Tibial artery (tissue), 4 donors: ENCODE data around the gene ULK4.

ENCODE experiments used
- DNase-seq, 2 donors: peaks; one replicate each; pipeline ENCODE4 v3.0.0-alpha.2; 2019
- H3K27ac ChIP-seq, 2 donors: fragments of 200-600 bp; sonication (generic) in 1 of 2; 1 replicate in 1 of 2; 2 replicates in 1 of 2; pipeline ENCODE4 v1.5.1; 2018 to 2019; ENCODE audit warnings: mild to moderate bottlenecking in 1 of 2
- H3K27me3 ChIP-seq, 2 donors: fragments of 200-600 bp; sonication (generic) in 1 of 2; one replicate each; pipeline versions ENCODE4 v1.5.1 to v1.6.0; 2016 to 2019
- H3K36me3 ChIP-seq, 3 donors: fragments of 200-600 bp; sonication (generic) in 2 of 3; one replicate each; pipeline ENCODE4 v1.5.1; 2016 to 2019; ENCODE audit warnings: mild to moderate bottlenecking in 2 of 3
- H3K4me1 ChIP-seq, 4 donors: fragments of 200-600 bp; sonication (generic) in 2 of 4; 1 replicate in 3 of 4; 2 replicates in 1 of 4; pipeline ENCODE4 v1.5.1; 2016 to 2019
- H3K4me3 ChIP-seq, 2 donors: fragments of 200-600 bp; sonication (generic) in 1 of 2; 1 replicate in 1 of 2; 2 replicates in 1 of 2; pipeline ENCODE4 v1.5.1; 2018 to 2019; ENCODE audit warnings: mild to moderate bottlenecking in 2 of 2
- H3K9me3 ChIP-seq, 3 donors: fragments of 200-600 bp; sonication (generic) in 1 of 3; one replicate each; pipeline ENCODE4 v1.5.1; 2016 to 2019
- CTCF ChIP-seq, 2 experiments: fragments of 200-600 bp in 1 of 2; fragments of 450-650 bp in 1 of 2; IDR thresholded peaks; one replicate each; pipeline ENCODE4 v1.5.1; 2017 to 2019; ENCODE audit warnings: antibody characterized with exemption in 2 of 2, mild to moderate bottlenecking in 1 of 2, moderate library complexity in 1 of 2
- intact Hi-C: fragments of 100-400 bp; cut with DNase I; formaldehyde crosslinking; loops from one replicate; pipeline ENCODE4 v1.15.0; 2023; ENCODE audit warnings: low total_unique reads

Gene ULK4

GRCh38 chr3:41488501-41488900 lies 473.4 kb downstream of the ULK4 start:
- intact Hi-C loops, result no loop called here
- DNase-seq, result no peak
- H3K4me3 ChIP-seq, result no peak overlapping the region

GRCh38 chr3:41485484-41485883 lies 476.4 kb downstream of the ULK4 start:
- Histone ChIP-seq H3K27me3 (no peaks in the 10 kb centered on the region), H3K9me3 (no peaks in the 10 kb centered on the region), H3K27ac (no peak overlapping the region), H3K4me1 (no peaks in the 10 kb centered on the region), H3K4me3 (no peak overlapping the region), H3K36me3 (no peaks in the 10 kb centered on the region)
- no peak for DNase-seq
- intact Hi-C loops, result no loop called here
- no peak for TF ChIP-seq CTCF (IDR thresholded peaks at IDR 0.05)

More at GRCh38 chr3:41488501-41488900, 473.4 kb downstream of the ULK4 start:
- Histone ChIP-seq H3K27me3 (no peaks in the 10 kb centered on the region), H3K4me1 (no peaks in the 10 kb centered on the region), H3K9me3 (no peaks in the 10 kb centered on the region), H3K36me3 (no peaks in the 10 kb centered on the region), H3K27ac (no peak overlapping the region)
- TF ChIP-seq CTCF (IDR thresholded peaks at IDR 0.05), result no peak

GRCh38 chr3:41482134-41482533 lies 479.8 kb downstream of the ULK4 start:
- TF ChIP-seq CTCF (IDR thresholded peaks at IDR 0.05), result no peak
- no peak for DNase-seq
- no peak overlapping the region for H3K27ac ChIP-seq
- H3K4me1 ChIP-seq, result no peaks in the 10 kb centered on the region
- no peaks in the 10 kb centered on the region for H3K9me3 ChIP-seq
- H3K27me3 ChIP-seq, result no peaks in the 10 kb centered on the region
- no peak overlapping the region for H3K4me3 ChIP-seq
- H3K36me3 ChIP-seq, result no peaks in the 10 kb centered on the region
- intact Hi-C loops, result no loop called here

GRCh38 chr3:41478278-41478677 lies 483.6 kb downstream of the ULK4 start:
- TF ChIP-seq CTCF (IDR thresholded peaks at IDR 0.05), result no peak
- H3K27me3 ChIP-seq, result no peaks in the 10 kb centered on the region
- H3K4me1 ChIP-seq, result no peaks in the 10 kb centered on the region
- intact Hi-C loops, result no loop called here
- no peaks in the 10 kb centered on the region for H3K36me3 ChIP-seq
- H3K4me3 ChIP-seq, result no peak overlapping the region
- no peak for DNase-seq
- no peak overlapping the region for H3K27ac ChIP-seq
- peaks cover under 1 to 10% (median 7%) of the 10 kb centered on the region in 3 donors for H3K9me3 ChIP-seq

- Histone ChIP-seq H3K4me1 (no peaks in the 10 kb centered on the region), H3K27ac (no peak overlapping the region), H3K27me3 (no peaks in the 10 kb centered on the region), H3K36me3 (no peaks in the 10 kb centered on the region), H3K4me3 (no peak overlapping the region), H3K9me3 (peaks cover 4 to 18% (median 15%) of the 10 kb centered on the region in 3 donors)
- DNase-seq, result no peak
- intact Hi-C loops, result no loop called here
- no peak for TF ChIP-seq CTCF (IDR thresholded peaks at IDR 0.05)
Measured at GRCh38 chr3:41477399-41478014, 484.4 kb downstream of the ULK4 start.

- H3K4me1 ChIP-seq, result peaks cover 0 to 13% (median 7%) of the 10 kb centered on the region in 4 donors
- no peaks in the 10 kb centered on the region for H3K27me3 ChIP-seq
- H3K4me3 ChIP-seq, result no peak overlapping the region
- no peak for TF ChIP-seq CTCF (IDR thresholded peaks at IDR 0.05)
- H3K36me3 ChIP-seq, result no peaks in the 10 kb centered on the region
- no peak for DNase-seq
- H3K9me3 ChIP-seq, result peaks cover 4 to 47% (median 34%) of the 10 kb centered on the region in 3 donors
- intact Hi-C loops, result no loop called here
- H3K27ac ChIP-seq, result no peak overlapping the region
Measured at GRCh38 chr3:41469083-41469482, 492.8 kb downstream of the ULK4 start.
